Measurements from ENCODE around the gene HYAL2.

The HYAL2 gene

DNA sequence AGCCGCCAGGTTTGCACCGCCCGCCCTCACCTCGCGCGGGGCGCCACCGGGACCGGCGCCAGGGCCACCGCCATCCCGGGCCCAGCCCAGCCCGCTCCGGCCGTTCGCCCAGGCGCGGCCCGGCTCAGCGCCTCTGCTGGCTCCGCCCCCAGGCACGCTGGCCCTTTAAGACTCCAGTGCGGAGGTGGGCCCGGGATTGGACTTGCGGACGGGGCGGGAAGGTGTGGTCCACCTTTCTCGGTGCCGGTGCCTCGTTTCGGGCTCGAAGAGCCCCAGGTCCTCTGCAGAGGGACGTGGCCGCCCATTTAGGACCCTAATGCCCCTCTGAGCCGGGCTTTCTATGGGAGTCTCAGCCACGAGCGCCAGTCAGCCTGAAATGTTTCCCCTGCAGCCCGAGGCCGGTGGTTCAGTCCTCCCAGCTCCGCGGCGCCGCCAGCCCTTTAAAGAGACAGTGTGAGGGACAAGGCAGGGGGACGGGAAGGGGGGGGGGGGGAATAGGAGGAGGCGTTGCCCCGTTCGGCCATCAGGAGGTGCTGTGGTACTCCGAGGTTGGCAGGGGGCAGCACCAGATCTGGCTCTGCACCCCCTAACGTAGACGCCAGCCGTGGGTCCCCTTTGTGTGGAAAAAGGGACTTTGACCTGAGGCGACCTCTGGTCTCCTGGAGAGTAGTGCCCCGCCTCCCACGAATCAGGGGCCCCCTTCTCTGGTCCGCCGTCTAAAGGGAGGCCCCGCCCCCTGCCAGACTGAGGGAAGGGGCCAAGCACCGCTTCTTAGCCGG lies 1.0 kb downstream of the HYAL2 start:
- H3K36me3 ChIP-seq (ENCODE audit: low read length), result no peaks in the 10 kb centered on the region
- no peaks in the 10 kb centered on the region for H4K20me1 ChIP-seq (ENCODE audit: low read depth, low read length)
- peak overlapping the region; percentile 81 for H3K9ac ChIP-seq (ENCODE audit: low read length)
- no peaks in the 10 kb centered on the region for H3K9me3 ChIP-seq (ENCODE audit: insufficient read depth, low read length)
- peak overlapping the region; percentile 87 for H3K4me3 ChIP-seq (ENCODE audit: insufficient read depth, low read length, poor library complexity, severe bottlenecking)
- H2AFZ ChIP-seq (ENCODE audit: low read depth, low read length, severe bottlenecking), result peak overlapping the region; percentile 96
- H3K79me2 ChIP-seq (ENCODE audit: insufficient read depth, low read length), result no peaks in the 10 kb centered on the region
- peak overlapping the region; percentile 80 for H3K27ac ChIP-seq (ENCODE audit: low read depth, low read length)
- H3K4me2 ChIP-seq (ENCODE audit: low read depth, low read length, poor library complexity, severe bottlenecking), result peak overlapping the region; percentile 92
- H3F3A ChIP-seq (ENCODE audit: insufficient read depth), result no peaks in the 10 kb centered on the region
- H3K27me3 ChIP-seq (ENCODE audit: low read length), result no peaks in the 10 kb centered on the region
- no peaks in the 10 kb centered on the region for H3K9me2 ChIP-seq (replicated peaks; ENCODE audit: insufficient read depth, low read length)
- TF ChIP-seq, protein P1, sequence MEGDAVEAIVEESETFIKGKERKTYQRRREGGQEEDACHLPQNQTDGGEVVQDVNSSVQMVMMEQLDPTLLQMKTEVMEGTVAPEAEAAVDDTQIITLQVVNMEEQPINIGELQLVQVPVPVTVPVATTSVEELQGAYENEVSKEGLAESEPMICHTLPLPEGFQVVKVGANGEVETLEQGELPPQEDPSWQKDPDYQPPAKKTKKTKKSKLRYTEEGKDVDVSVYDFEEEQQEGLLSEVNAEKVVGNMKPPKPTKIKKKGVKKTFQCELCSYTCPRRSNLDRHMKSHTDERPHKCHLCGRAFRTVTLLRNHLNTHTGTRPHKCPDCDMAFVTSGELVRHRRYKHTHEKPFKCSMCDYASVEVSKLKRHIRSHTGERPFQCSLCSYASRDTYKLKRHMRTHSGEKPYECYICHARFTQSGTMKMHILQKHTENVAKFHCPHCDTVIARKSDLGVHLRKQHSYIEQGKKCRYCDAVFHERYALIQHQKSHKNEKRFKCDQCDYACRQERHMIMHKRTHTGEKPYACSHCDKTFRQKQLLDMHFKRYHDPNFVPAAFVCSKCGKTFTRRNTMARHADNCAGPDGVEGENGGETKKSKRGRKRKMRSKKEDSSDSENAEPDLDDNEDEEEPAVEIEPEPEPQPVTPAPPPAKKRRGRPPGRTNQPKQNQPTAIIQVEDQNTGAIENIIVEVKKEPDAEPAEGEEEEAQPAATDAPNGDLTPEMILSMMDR (IDR thresholded peaks at IDR 0.05; ENCODE audit: insufficient read depth, low read length, poor library complexity, severe bottlenecking), result no peak
- TF ChIP-seq EZH2phosphoT487 (conservative IDR thresholded peaks at IDR 0.05; ENCODE audit: low read length), result no peak

DNA sequence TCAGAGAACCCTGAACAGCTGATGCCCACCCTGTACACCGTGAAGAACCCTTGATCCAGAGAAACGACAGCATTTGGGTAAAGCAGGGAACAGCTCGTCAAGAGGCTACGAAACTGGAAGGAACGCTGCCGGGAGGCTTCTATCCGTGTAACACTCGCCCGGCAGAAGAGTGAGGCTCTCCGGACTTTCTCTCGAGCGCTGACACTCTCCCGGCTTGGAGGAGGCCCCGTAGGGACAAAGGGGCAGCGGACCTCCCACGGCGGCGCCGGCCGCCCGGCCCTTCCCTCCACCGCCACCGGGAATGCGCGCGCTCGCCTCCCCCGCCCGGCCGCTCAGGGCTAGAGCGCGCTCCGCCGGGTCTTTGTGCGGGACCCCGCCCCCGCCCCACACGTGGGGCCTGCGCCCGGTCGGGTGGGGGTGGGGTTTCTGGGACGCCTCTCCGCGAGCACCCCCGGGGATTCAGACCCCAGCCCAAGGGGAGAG lies 1.7 kb downstream of the HYAL2 start:
- H2AFZ ChIP-seq (ENCODE audit: low read depth, low read length, severe bottlenecking), result peak overlapping the region; percentile 96

DNA sequence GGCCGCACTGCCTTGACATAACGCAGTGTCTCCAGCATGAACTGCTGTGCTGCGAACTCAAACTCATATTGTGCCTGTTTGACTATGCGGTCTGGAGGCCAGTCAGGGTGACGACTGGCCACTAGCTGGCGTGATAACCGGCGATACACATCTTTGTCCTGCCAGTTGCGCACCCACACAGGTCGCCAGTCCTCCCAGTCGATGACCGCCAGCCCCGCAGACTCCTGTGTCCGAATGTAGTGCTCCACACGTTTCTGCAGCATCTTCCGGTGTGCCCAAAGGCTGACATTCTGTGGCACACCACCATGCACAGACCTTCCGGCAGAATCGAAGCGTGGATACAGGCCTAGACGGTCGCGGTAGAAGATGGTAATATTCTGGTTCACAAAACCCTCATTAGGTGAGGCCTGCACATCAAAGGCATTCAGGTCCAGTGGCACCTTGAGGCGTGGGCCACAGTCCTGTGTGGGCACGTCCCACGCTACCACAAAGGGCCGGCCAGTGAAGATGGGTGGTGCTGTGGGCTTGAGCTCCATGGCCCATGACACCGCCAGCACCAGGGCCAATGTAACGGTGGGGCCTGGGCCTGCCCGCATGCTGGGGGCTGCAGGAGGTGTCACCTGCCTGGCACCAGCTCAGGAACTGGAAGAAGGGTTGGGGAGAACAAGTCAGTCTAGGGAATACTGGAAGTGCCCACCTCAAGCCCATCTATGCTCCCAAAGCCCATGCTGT lies 2.5 kb downstream of the HYAL2 start:
- H3K27me3 ChIP-seq (ENCODE audit: low read length), result no peaks in the 10 kb centered on the region
- H3K9me2 ChIP-seq (replicated peaks; ENCODE audit: insufficient read depth, low read length), result no peaks in the 10 kb centered on the region
- H3K27ac ChIP-seq (ENCODE audit: low read depth, low read length), result no peak overlapping the region
- H3K9ac ChIP-seq (ENCODE audit: low read length), result peak overlapping the region; percentile 81
- no peaks in the 10 kb centered on the region for H3K9me3 ChIP-seq (ENCODE audit: insufficient read depth, low read length)
- no peaks in the 10 kb centered on the region for H3K79me2 ChIP-seq (ENCODE audit: insufficient read depth, low read length)
- H3K36me3 ChIP-seq (ENCODE audit: low read length), result no peaks in the 10 kb centered on the region
- no peaks in the 10 kb centered on the region for H4K20me1 ChIP-seq (ENCODE audit: low read depth, low read length)
- H2AFZ ChIP-seq (ENCODE audit: low read depth, low read length, severe bottlenecking), result no peak overlapping the region
- H3F3A ChIP-seq (ENCODE audit: insufficient read depth), result no peaks in the 10 kb centered on the region
- peak overlapping the region; percentile 87 for H3K4me3 ChIP-seq (ENCODE audit: insufficient read depth, low read length, poor library complexity, severe bottlenecking)
- TF ChIP-seq EZH2phosphoT487 (conservative IDR thresholded peaks at IDR 0.05; ENCODE audit: low read length), result no peak
- TF ChIP-seq, protein P1 (IDR thresholded peaks at IDR 0.05; ENCODE audit: insufficient read depth, low read length, poor library complexity, severe bottlenecking), result no peak
- H3K4me2 ChIP-seq (ENCODE audit: low read depth, low read length, poor library complexity, severe bottlenecking), result peak overlapping the region; percentile 92

More for the DNA sequence above, 1.7 kb downstream of the HYAL2 start:
- H4K20me1 ChIP-seq (ENCODE audit: low read depth, low read length), result no peaks in the 10 kb centered on the region
- peak overlapping the region; percentile 92 for H3K4me2 ChIP-seq (ENCODE audit: low read depth, low read length, poor library complexity, severe bottlenecking)
- H3K79me2 ChIP-seq (ENCODE audit: insufficient read depth, low read length), result no peaks in the 10 kb centered on the region
- H3K36me3 ChIP-seq (ENCODE audit: low read length), result no peaks in the 10 kb centered on the region
- H3K27me3 ChIP-seq (ENCODE audit: low read length), result no peaks in the 10 kb centered on the region
- H3K27ac ChIP-seq (ENCODE audit: low read depth, low read length), result peak overlapping the region; percentile 80
- H3F3A ChIP-seq (ENCODE audit: insufficient read depth), result no peaks in the 10 kb centered on the region
- no peaks in the 10 kb centered on the region for H3K9me3 ChIP-seq (ENCODE audit: insufficient read depth, low read length)
- H3K9me2 ChIP-seq (replicated peaks; ENCODE audit: insufficient read depth, low read length), result no peaks in the 10 kb centered on the region
- H3K4me3 ChIP-seq (ENCODE audit: insufficient read depth, low read length, poor library complexity, severe bottlenecking), result peak overlapping the region; percentile 87
- peak overlapping the region; percentile 81 for H3K9ac ChIP-seq (ENCODE audit: low read length)
- TF ChIP-seq, protein P1 (IDR thresholded peaks at IDR 0.05; ENCODE audit: insufficient read depth, low read length, poor library complexity, severe bottlenecking), result no peak
- TF ChIP-seq EZH2phosphoT487 (conservative IDR thresholded peaks at IDR 0.05; ENCODE audit: low read length), result no peak
